Endothelial cell of umbilical vein (primary cell): Measurements from ENCODE around the gene RASSF9. TPM values are rescaled to one million over a fixed set of nuclear protein-coding genes. Genes with fewer than 3 reads are reported as not detected.

Experiments
- BruUV-seq: library from RNA; stranded (reverse); fragments of 400-500 nt; replicated peaks from 2 replicates; lab custom pipeline; 2021; lab: Mats Ljungman, UMichigan
- CTCF ChIA-PET: fragments of 300-600, 350-600 bp; sonication (Branson Sonifier 250); formaldehyde crosslinking; loops from one replicate; lab custom pipeline; 2021; ENCODE audit warnings: antibody characterized with exemption, inconsistent platforms; lab: Charles Lee
- POLR2A ChIA-PET: fragments of 300-600, 350-600 bp; sonication (Branson Sonifier 250); formaldehyde crosslinking; loops from one replicate; lab custom pipeline; 2021; ENCODE audit warnings: antibody characterized with exemption, inconsistent platforms; lab: Charles Lee
- DNase-seq: peaks from one replicate; pipeline ENCODE4 v3.0.0-alpha.2; 2011; ENCODE audit warnings: low read depth, low spot score
- FAIRE-seq: peaks from 2 replicates; lab custom pipeline; 2011; peaks lifted over from hg19 to GRCh38; lab: Jason Lieb, UNC
- H2AFZ ChIP-seq: 2 replicates; pipeline ENCODE4 v1.6.0; 2012; ENCODE audit warnings: low read depth, low read length, control low read depth, inconsistent platforms
- H3K27ac ChIP-seq: 2 replicates; pipeline ENCODE4 v1.5.1; 2011; ENCODE audit warnings: low read depth, mild to moderate bottlenecking, control low read depth, low read length, moderate library complexity; ENCODE audit not compliant: insufficient read depth
- H3K27me3 ChIP-seq, 2 experiments: 2 replicates each; pipeline versions ENCODE4 v1.6.0 to v1.6.1; 2011; ENCODE audit warnings: low read length in 2 of 2, mixed read lengths in 1 of 2; ENCODE audit not compliant: control insufficient read depth in 2 of 2, insufficient read depth in 2 of 2
- H3K36me3 ChIP-seq, 2 experiments: 2 replicates in 1 of 2; 3 replicates in 1 of 2; pipeline ENCODE4 v1.5.1; 2011; ENCODE audit warnings: low read length in 2 of 2, mild to moderate bottlenecking in 1 of 2, moderate library complexity in 1 of 2; ENCODE audit not compliant: control insufficient read depth in 2 of 2, insufficient read depth in 2 of 2; ENCODE audit errors: extremely low read depth in 1 of 2
- H3K4me1 ChIP-seq: 3 replicates; pipeline ENCODE4 v1.5.1; 2011; ENCODE audit warnings: mild to moderate bottlenecking, low read length; ENCODE audit not compliant: control insufficient read depth, insufficient read depth; ENCODE audit errors: extremely low read depth
- H3K4me2 ChIP-seq: 2 replicates; pipeline ENCODE4 v1.6.1; 2011; ENCODE audit warnings: low read length, control low read depth, mixed read lengths; ENCODE audit not compliant: insufficient read depth
- H3K4me3 ChIP-seq, 3 experiments: fragments of 200-600 bp in 1 of 3; sonication (generic), shearing (Covaris generic) in 1 of 3; replicated peaks in 1 of 3; 2 replicates each; pipeline ENCODE4 v1.5.1; 2011 to 2016; ENCODE audit warnings: control low read depth in 3 of 3, low read length in 3 of 3, mild to moderate bottlenecking in 2 of 3, inconsistent platforms in 1 of 3, low read depth in 1 of 3, moderate library complexity in 1 of 3; ENCODE audit not compliant: insufficient read depth in 1 of 3
- H3K79me2 ChIP-seq: 2 replicates; pipeline ENCODE4 v1.6.0; 2012; ENCODE audit warnings: low read length, inconsistent platforms; ENCODE audit not compliant: control insufficient read depth, insufficient read depth
- H3K9ac ChIP-seq: replicated peaks from 2 replicates; pipeline ENCODE3; 2011; ENCODE audit warnings: low read length, control low read depth; ENCODE audit not compliant: insufficient read depth; ENCODE audit errors: extremely low read depth
- H3K9me1 ChIP-seq: replicated peaks from 3 replicates; pipeline ENCODE4 v1.6.0; 2011; ENCODE audit warnings: mild to moderate bottlenecking, low read length; ENCODE audit not compliant: control insufficient read depth, insufficient read depth; ENCODE audit errors: extremely low read depth
- H3K9me3 ChIP-seq: replicated peaks from 2 replicates; pipeline ENCODE4 v1.5.1; 2012; ENCODE audit warnings: low read length, inconsistent platforms; ENCODE audit not compliant: control insufficient read depth, insufficient read depth
- H4K20me1 ChIP-seq: replicated peaks from 2 replicates; pipeline ENCODE3; 2011; ENCODE audit warnings: mild to moderate bottlenecking, low read length; ENCODE audit not compliant: control insufficient read depth, insufficient read depth; ENCODE audit errors: extremely low read depth
- EZH2 ChIP-seq: IDR thresholded peaks from 2 replicates; pipeline ENCODE4 v1.6.1; 2012; ENCODE audit warnings: borderline replicate concordance, low read depth, mild to moderate bottlenecking, moderate library complexity, low read length, inconsistent platforms; ENCODE audit not compliant: severe bottlenecking
- FOS ChIP-seq: IDR thresholded peaks from 2 replicates; pipeline ENCODE4 v1.6.1; 2011; ENCODE audit warnings: mild to moderate bottlenecking, low read length, moderate library complexity, borderline replicate concordance; ENCODE audit not compliant: insufficient read depth
- GATA2 ChIP-seq: IDR thresholded peaks from 2 replicates; pipeline ENCODE4 v1.7.0; 2011; ENCODE audit warnings: low read depth, mild to moderate bottlenecking, moderate library complexity, mixed read lengths, low read length; ENCODE audit not compliant: insufficient read length, insufficient read depth
- JUN ChIP-seq: IDR thresholded peaks from 2 replicates; pipeline ENCODE4 v1.6.1; 2011; ENCODE audit warnings: borderline replicate concordance, low read depth; ENCODE audit not compliant: insufficient read length, insufficient read depth
- MYC ChIP-seq: IDR thresholded peaks from one replicate; pipeline ENCODE4 v1.6.1; 2011; ENCODE audit warnings: mild to moderate bottlenecking, low read depth, low read length
- POLR2A ChIP-seq: IDR thresholded peaks from 2 replicates; pipeline ENCODE4 v1.6.1; 2012; ENCODE audit warnings: low read depth, mild to moderate bottlenecking, control low read depth, low read length
- POLR2AphosphoS5 ChIP-seq: IDR thresholded peaks from 2 replicates; pipeline ENCODE4 v1.6.1; 2012; ENCODE audit warnings: low read depth, mild to moderate bottlenecking, control low read depth, low read length, moderate library complexity; ENCODE audit not compliant: insufficient read depth
- dilution Hi-C: fragments of 300-500 bp; cut with MboI; formaldehyde crosslinking; loops from one replicate; pipeline ENCODE4 v1.15.0; 2019; ENCODE audit warnings: low sequenced_read_pairs; ENCODE audit not compliant: extremely low pct_ligation_motif_present
- intact Hi-C: fragments of 100-400 bp; cut with micrococcal nuclease; formaldehyde crosslinking; loops from one replicate; pipeline ENCODE4 v1.10.0; 2022
- polyA plus RNA-seq, 4 experiments: library from polyadenylated mRNA; depleted of rRNA in 3 of 4; stranded (reverse) in 3 of 4; unstranded in 1 of 4; fragments of >200 nt; gene quantifications; 2 replicates each; pipeline versions ENCODE4 v1.2.1 to v1.2.3, GENCODE V29; 2011 to 2012; ENCODE audit warnings: missing spikeins in 1 of 4
- total RNA-seq: library from RNA; stranded (reverse); gene quantifications from 2 replicates; pipeline ENCODE4 v1.2.3, GENCODE V29; 2021
- TF ChIP-seq, protein P1 (sequence below), 2 donors: IDR thresholded peaks; 1 replicate in 1 of 2; 2 replicates in 1 of 2; pipeline ENCODE4 v1.5.1; 2011; ENCODE audit warnings: low read length in 2 of 2, mild to moderate bottlenecking in 2 of 2, moderate library complexity in 2 of 2, control low read depth in 1 of 2, inconsistent platforms in 1 of 2, low read depth in 1 of 2; ENCODE audit not compliant: insufficient read depth in 1 of 2; ENCODE audit errors: extremely low read depth in 1 of 2
- TF ChIP-seq, protein P2 (sequence below): IDR thresholded peaks from 2 replicates; pipeline ENCODE4 v1.6.1; 2011; ENCODE audit not compliant: insufficient read depth, insufficient read length

The RASSF9 gene
- total and polyA plus RNA-seq, 2 donors (not counting 3 experiments of a cell fraction or from before 2014, with no cell fraction given) = 2.1 to 2.3 TPM

DNA sequence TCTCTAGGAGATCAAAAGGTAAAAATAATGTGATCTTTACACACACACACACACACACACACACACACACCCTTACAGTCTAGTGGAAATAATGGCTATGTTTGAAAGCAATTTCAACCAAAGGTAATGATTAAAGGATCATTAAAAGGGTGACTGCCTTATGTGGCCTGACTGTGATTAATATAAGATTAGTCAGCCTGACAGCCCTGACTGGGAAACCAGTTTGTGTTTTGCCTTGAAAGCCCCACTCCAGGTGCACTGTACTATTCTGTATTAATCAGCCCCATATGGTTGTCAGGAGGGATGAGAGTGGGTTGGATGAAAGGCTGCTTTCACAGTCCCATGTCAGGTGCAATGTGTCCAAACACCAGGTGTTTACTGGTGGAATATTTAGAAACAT lies 10.5 kb downstream of the RASSF9 start:
- H3K9me1 ChIP-seq = no peaks in the 10 kb centered on the region
- no peaks in the 10 kb centered on the region for H3K79me2 ChIP-seq
- no peak overlapping the region for H3K9ac ChIP-seq
- H3K36me3 ChIP-seq = no peaks in the 10 kb centered on the region
- no peak overlapping the region for H3K4me3 ChIP-seq
- TF ChIP-seq, protein P1, sequence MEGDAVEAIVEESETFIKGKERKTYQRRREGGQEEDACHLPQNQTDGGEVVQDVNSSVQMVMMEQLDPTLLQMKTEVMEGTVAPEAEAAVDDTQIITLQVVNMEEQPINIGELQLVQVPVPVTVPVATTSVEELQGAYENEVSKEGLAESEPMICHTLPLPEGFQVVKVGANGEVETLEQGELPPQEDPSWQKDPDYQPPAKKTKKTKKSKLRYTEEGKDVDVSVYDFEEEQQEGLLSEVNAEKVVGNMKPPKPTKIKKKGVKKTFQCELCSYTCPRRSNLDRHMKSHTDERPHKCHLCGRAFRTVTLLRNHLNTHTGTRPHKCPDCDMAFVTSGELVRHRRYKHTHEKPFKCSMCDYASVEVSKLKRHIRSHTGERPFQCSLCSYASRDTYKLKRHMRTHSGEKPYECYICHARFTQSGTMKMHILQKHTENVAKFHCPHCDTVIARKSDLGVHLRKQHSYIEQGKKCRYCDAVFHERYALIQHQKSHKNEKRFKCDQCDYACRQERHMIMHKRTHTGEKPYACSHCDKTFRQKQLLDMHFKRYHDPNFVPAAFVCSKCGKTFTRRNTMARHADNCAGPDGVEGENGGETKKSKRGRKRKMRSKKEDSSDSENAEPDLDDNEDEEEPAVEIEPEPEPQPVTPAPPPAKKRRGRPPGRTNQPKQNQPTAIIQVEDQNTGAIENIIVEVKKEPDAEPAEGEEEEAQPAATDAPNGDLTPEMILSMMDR (IDR thresholded peaks at IDR 0.05; ENCODE audit: extremely low read depth in 1 of 2, insufficient read depth in 1 of 2, low read depth in 1 of 2, low read length in 2 of 2) = no peak
- TF ChIP-seq POLR2A (no peak), POLR2AphosphoS5 (no peak), MYC (no peak), JUN (no peak), FOS (no peak), EZH2 (no peak), GATA2 (no peak)
- TF ChIP-seq, protein P2, sequence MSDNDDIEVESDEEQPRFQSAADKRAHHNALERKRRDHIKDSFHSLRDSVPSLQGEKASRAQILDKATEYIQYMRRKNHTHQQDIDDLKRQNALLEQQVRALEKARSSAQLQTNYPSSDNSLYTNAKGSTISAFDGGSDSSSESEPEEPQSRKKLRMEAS = no peak
- no peak for DNase-seq
- no peaks in the 10 kb centered on the region for H4K20me1 ChIP-seq
- BruUV-seq = no TSS peak
- intact Hi-C loops = no loop called here
- H3K9me3 ChIP-seq = no peaks in the 10 kb centered on the region
- H3K4me2 ChIP-seq = no peak overlapping the region
- ChIA-PET POLR2A (no interaction called here), CTCF (no interaction called here)
- H3K27ac ChIP-seq = no peak overlapping the region
- H3K4me1 ChIP-seq = peaks cover 20% of the 10 kb centered on the region
- dilution Hi-C loops = no loop called here
- no peak for FAIRE-seq
- no peak overlapping the region for H2AFZ ChIP-seq
- H3K27me3 ChIP-seq = no peaks in the 10 kb centered on the region
